ENCODE measurements around the gene CTDSPL2.

DNA sequence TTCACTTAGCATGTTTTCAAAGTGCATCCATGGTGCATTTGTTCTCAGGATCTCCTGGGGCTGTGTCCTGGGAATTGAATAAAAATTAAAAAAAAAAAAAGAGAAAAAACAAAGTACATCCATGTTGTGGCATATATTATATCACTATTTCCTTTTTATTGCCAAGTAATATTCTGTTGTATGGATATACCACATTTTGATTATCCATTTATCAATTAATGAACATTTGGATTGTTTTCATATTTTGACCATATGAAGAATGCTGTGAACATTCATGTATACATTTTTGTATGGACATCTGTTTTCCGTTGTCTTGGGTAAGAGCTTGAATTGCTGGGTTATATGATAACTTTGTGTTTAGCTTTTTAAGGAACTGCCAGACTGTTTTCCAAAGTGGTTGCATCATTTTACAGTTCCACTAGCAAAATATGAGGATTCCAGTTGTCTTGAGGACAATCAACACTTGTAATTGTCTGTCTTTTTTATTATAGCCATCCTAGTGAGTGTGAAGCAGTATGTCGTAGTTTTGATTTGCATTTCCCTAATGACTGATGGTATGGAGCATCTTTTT, 44.5 kb downstream of the CTDSPL2 start:
- TF ChIP-seq GATA3 (IDR thresholded peaks at IDR 0.05; ENCODE audit: low read depth, low read length): no peak
- no peak for TF ChIP-seq GATA2 (IDR thresholded peaks at IDR 0.05; ENCODE audit: low read depth, low read length)

All from SH-SY5Y (cell line).